ENCODE results near the gene IDH3B. TPM values are rescaled to one million over a fixed set of nuclear protein-coding genes. Genes with fewer than 3 reads are reported as not detected.

Gene IDH3B
- polyA plus RNA-seq, 2 donors, result 58.8 to 89.2 TPM

- 85 to 86% methylated on average over 13 of the region's 13 CpGs for WGBS, 2 donors
- H3K36me3 ChIP-seq (ENCODE audit: control insufficient read depth in 2 of 2, insufficient read depth in 2 of 2, low read length in 1 of 2), result no peaks in the 10 kb centered on the region
- no peaks in the 10 kb centered on the region for H3K9me3 ChIP-seq (ENCODE audit: control insufficient read depth in 2 of 2, insufficient read depth in 1 of 2, low read depth in 1 of 2, low read length in 1 of 2)
- H3K4me3 ChIP-seq (ENCODE audit: low read depth in 1 of 2, low read length in 2 of 2), result no peak overlapping the region
- peaks cover 0 to 4% of the 10 kb centered on the region in 2 donors for H3K27me3 ChIP-seq (ENCODE audit: control insufficient read depth in 1 of 2, insufficient read depth in 2 of 2, low read length in 2 of 2)
- H3K4me1 ChIP-seq (ENCODE audit: control insufficient read depth in 2 of 2, insufficient read depth in 2 of 2, low read length in 1 of 2), result peaks cover 6% of the 10 kb centered on the region in 2 donors
- no peak overlapping the region for H3K27ac ChIP-seq (ENCODE audit: low read depth in 2 of 2, low read length in 1 of 2)
These were observed 31.4 kb upstream of the IDH3B start for GRCh38 chr20:2695206-2695983.

- Histone ChIP-seq H3K27ac (ENCODE audit: low read depth in 2 of 2, low read length in 1 of 2) (no peak overlapping the region), H3K27me3 (ENCODE audit: control insufficient read depth in 1 of 2, insufficient read depth in 2 of 2, low read length in 2 of 2) (peaks cover 0 to 4% of the 10 kb centered on the region in 2 donors)
These were observed 30.5 kb upstream of the IDH3B start for GRCh38 chr20:2694519-2694918.

GRCh38 chr20:2694008-2694471 is 30.0 kb upstream of the IDH3B start:
- 29 to 41% methylated on average over 23 of the region's 23 CpGs for WGBS, 2 donors

More at GRCh38 chr20:2694519-2694918, 30.5 kb upstream of the IDH3B start:
- WGBS, 2 donors, result 74 to 78% methylated on average over 13 of the region's 13 CpGs
- Histone ChIP-seq H3K9me3 (ENCODE audit: control insufficient read depth in 2 of 2, insufficient read depth in 1 of 2, low read depth in 1 of 2, low read length in 1 of 2) (no peaks in the 10 kb centered on the region), H3K4me3 (ENCODE audit: low read depth in 1 of 2, low read length in 2 of 2) (no peak overlapping the region), H3K4me1 (ENCODE audit: control insufficient read depth in 2 of 2, insufficient read depth in 2 of 2, low read length in 1 of 2) (peaks cover 6% of the 10 kb centered on the region in 2 donors), H3K36me3 (ENCODE audit: control insufficient read depth in 2 of 2, insufficient read depth in 2 of 2, low read length in 1 of 2) (no peaks in the 10 kb centered on the region)

GRCh38 chr20:2693286-2694007 is 29.4 kb upstream of the IDH3B start:
- Histone ChIP-seq H3K9me3 (ENCODE audit: control insufficient read depth in 2 of 2, insufficient read depth in 1 of 2, low read depth in 1 of 2, low read length in 1 of 2) (no peaks in the 10 kb centered on the region), H3K4me3 (ENCODE audit: low read depth in 1 of 2, low read length in 2 of 2) (peak overlapping the region; percentile 40 to 54)
- 3 to 4% methylated on average over 60 to 89 of the region's 89 CpGs for WGBS, 2 donors

More at GRCh38 chr20:2694008-2694471, 30.0 kb upstream of the IDH3B start:
- Histone ChIP-seq H3K27me3 (ENCODE audit: control insufficient read depth in 1 of 2, insufficient read depth in 2 of 2, low read length in 2 of 2) (peaks cover 0 to 4% of the 10 kb centered on the region in 2 donors), H3K36me3 (ENCODE audit: control insufficient read depth in 2 of 2, insufficient read depth in 2 of 2, low read length in 1 of 2) (no peaks in the 10 kb centered on the region), H3K4me3 (ENCODE audit: low read depth in 1 of 2, low read length in 2 of 2) (no peak overlapping the region), H3K27ac (ENCODE audit: low read depth in 2 of 2, low read length in 1 of 2) (no peak overlapping the region), H3K4me1 (ENCODE audit: control insufficient read depth in 2 of 2, insufficient read depth in 2 of 2, low read length in 1 of 2) (peaks cover 6% of the 10 kb centered on the region in 2 donors), H3K9me3 (ENCODE audit: control insufficient read depth in 2 of 2, insufficient read depth in 1 of 2, low read depth in 1 of 2, low read length in 1 of 2) (no peaks in the 10 kb centered on the region)

GRCh38 chr20:2692886-2693285 is 28.9 kb upstream of the IDH3B start:
- 0 to 1% methylated on average over 27 to 64 of the region's 64 CpGs for WGBS, 2 donors
- Histone ChIP-seq H3K36me3 (ENCODE audit: control insufficient read depth in 2 of 2, insufficient read depth in 2 of 2, low read length in 1 of 2) (no peaks in the 10 kb centered on the region), H3K27ac (ENCODE audit: low read depth in 2 of 2, low read length in 1 of 2) (peak overlapping the region; percentile 6 to 42), H3K27me3 (ENCODE audit: control insufficient read depth in 1 of 2, insufficient read depth in 2 of 2, low read length in 2 of 2) (peaks cover 0 to 4% of the 10 kb centered on the region in 2 donors), H3K4me1 (ENCODE audit: control insufficient read depth in 2 of 2, insufficient read depth in 2 of 2, low read length in 1 of 2) (peaks cover 6% of the 10 kb centered on the region in 2 donors), H3K4me3 (ENCODE audit: low read depth in 1 of 2, low read length in 2 of 2) (peak overlapping the region; percentile 34 to 54), H3K9me3 (ENCODE audit: control insufficient read depth in 2 of 2, insufficient read depth in 1 of 2, low read depth in 1 of 2, low read length in 1 of 2) (no peaks in the 10 kb centered on the region)

More at GRCh38 chr20:2693286-2694007, 29.4 kb upstream of the IDH3B start:
- H3K36me3 ChIP-seq (ENCODE audit: control insufficient read depth in 2 of 2, insufficient read depth in 2 of 2, low read length in 1 of 2), result no peaks in the 10 kb centered on the region
- H3K27ac ChIP-seq (ENCODE audit: low read depth in 2 of 2, low read length in 1 of 2), result peak overlapping the region in 1 of 2 donors; percentile 5
- peaks cover 0 to 4% of the 10 kb centered on the region in 2 donors for H3K27me3 ChIP-seq (ENCODE audit: control insufficient read depth in 1 of 2, insufficient read depth in 2 of 2, low read length in 2 of 2)
- H3K4me1 ChIP-seq (ENCODE audit: control insufficient read depth in 2 of 2, insufficient read depth in 2 of 2, low read length in 1 of 2), result peaks cover 6% of the 10 kb centered on the region in 2 donors

DNA sequence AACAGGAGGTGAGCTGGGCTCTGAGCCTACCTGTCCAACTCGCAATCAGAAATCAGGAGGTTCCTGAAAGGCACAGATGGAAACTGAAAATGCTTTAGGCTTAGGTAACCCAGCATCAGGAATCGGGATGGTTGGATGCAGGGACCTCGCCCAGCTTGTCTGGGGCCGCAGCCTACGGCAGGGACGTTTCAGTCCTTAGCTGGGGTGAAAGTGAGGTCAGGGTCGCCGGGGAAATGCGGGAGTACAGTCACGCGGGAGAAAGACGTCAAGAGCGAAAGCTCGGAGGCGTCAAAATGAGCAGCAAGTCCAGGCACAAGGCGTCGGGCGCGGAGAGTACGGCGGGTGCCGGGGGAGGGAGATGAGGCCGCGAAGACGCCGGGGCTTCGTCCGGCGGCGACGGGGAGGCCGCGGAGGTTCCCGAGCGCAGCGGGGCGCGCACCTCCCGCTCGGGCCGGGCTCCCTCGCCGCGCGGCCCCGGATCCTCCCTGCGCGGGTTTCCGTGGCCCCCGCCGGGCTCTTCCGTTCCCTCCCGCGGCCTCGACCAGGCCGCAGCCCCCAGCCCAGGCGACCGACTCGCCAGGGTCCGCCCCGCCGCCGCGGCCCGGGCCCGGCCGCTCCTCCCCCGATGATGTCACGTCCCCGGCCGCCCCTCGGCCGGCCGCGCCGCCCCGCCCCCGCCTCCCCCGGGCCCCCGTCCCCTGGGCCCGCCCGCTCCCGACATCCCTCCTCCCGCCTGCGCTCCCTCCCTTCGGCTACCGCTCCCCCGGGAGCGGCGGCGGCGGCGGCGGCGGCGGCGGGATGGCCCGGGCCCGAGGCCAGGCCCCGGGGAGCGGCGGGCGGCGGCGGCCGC is 28.2 kb upstream of the IDH3B start, which contains the start of gene EBF4:
Gene EBF4 (plus strand): TSS at position 745 of the 850 bp plus-strand sequence. CDS start 866 bp downstream, outside the sequence.
- WGBS, 2 donors, result 2 to 3% methylated on average over 53 to 106 of the region's 106 CpGs
- H3K27ac ChIP-seq (ENCODE audit: low read depth in 2 of 2, low read length in 1 of 2), result peak within 1 kb of the TSS; percentile 42 to 50
- peak within 1 kb of the TSS; percentile 41 to 54 for H3K4me3 ChIP-seq (ENCODE audit: low read depth in 1 of 2, low read length in 2 of 2)
- no peaks in the 10 kb centered on the region for H3K9me3 ChIP-seq (ENCODE audit: control insufficient read depth in 2 of 2, insufficient read depth in 1 of 2, low read depth in 1 of 2, low read length in 1 of 2)
- H3K36me3 ChIP-seq (ENCODE audit: control insufficient read depth in 2 of 2, insufficient read depth in 2 of 2, low read length in 1 of 2), result no peaks in the 10 kb centered on the region
- peaks cover 6% of the 10 kb centered on the region in 2 donors for H3K4me1 ChIP-seq (ENCODE audit: control insufficient read depth in 2 of 2, insufficient read depth in 2 of 2, low read length in 1 of 2)
- H3K27me3 ChIP-seq (ENCODE audit: control insufficient read depth in 1 of 2, insufficient read depth in 2 of 2, low read length in 2 of 2), result peaks cover 0 to 4% of the 10 kb centered on the region in 2 donors

DNA sequence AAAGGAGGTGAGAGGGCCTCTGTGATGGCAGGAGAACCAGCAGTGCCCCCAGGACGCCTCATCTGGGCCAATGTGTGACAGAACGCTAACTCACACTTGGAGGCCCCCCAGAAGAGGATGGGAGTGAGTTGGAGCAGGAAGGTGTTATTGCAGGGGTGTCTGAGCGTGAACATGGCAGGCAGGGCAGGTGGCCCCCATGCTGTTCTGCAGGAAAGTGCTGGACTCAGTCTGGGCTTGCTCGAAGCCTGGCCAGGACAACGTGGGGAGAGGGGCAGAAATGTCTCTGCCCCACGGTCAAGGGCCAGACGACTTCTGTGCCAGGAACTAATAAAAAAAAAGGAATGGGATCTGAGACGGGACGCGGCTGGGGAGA is 27.6 kb upstream of the IDH3B start:
- Histone ChIP-seq H3K36me3 (ENCODE audit: control insufficient read depth in 2 of 2, insufficient read depth in 2 of 2, low read length in 1 of 2) (no peaks in the 10 kb centered on the region), H3K9me3 (ENCODE audit: control insufficient read depth in 2 of 2, insufficient read depth in 1 of 2, low read depth in 1 of 2, low read length in 1 of 2) (no peaks in the 10 kb centered on the region), H3K4me3 (ENCODE audit: low read depth in 1 of 2, low read length in 2 of 2) (peak overlapping the region in 1 of 2 donors; percentile 54), H3K27me3 (ENCODE audit: control insufficient read depth in 1 of 2, insufficient read depth in 2 of 2, low read length in 2 of 2) (peaks cover 0 to 4% of the 10 kb centered on the region in 2 donors), H3K4me1 (ENCODE audit: control insufficient read depth in 2 of 2, insufficient read depth in 2 of 2, low read length in 1 of 2) (peaks cover 6% of the 10 kb centered on the region in 2 donors), H3K27ac (ENCODE audit: low read depth in 2 of 2, low read length in 1 of 2) (peak overlapping the region; percentile 42 to 50)
- WGBS, 2 donors, result 60 to 62% methylated on average over 10 of the region's 10 CpGs

GRCh38 chr20:2691127-2691526 is 27.1 kb upstream of the IDH3B start:
- Histone ChIP-seq H3K9me3 (ENCODE audit: control insufficient read depth in 2 of 2, insufficient read depth in 1 of 2, low read depth in 1 of 2, low read length in 1 of 2) (no peaks in the 10 kb centered on the region), H3K4me1 (ENCODE audit: control insufficient read depth in 2 of 2, insufficient read depth in 2 of 2, low read length in 1 of 2) (peaks cover 6% of the 10 kb centered on the region in 2 donors), H3K27me3 (ENCODE audit: control insufficient read depth in 1 of 2, insufficient read depth in 2 of 2, low read length in 2 of 2) (peaks cover 0 to 4% of the 10 kb centered on the region in 2 donors), H3K4me3 (ENCODE audit: low read depth in 1 of 2, low read length in 2 of 2) (no peak overlapping the region), H3K36me3 (ENCODE audit: control insufficient read depth in 2 of 2, insufficient read depth in 2 of 2, low read length in 1 of 2) (no peaks in the 10 kb centered on the region), H3K27ac (ENCODE audit: low read depth in 2 of 2, low read length in 1 of 2) (no peak overlapping the region)
- 80 to 81% methylated on average over 8 of the region's 8 CpGs for WGBS, 2 donors

- Histone ChIP-seq H3K36me3 (ENCODE audit: control insufficient read depth in 2 of 2, insufficient read depth in 2 of 2, low read length in 1 of 2) (no peaks in the 10 kb centered on the region), H3K4me3 (ENCODE audit: low read depth in 1 of 2, low read length in 2 of 2) (no peak overlapping the region), H3K4me1 (ENCODE audit: control insufficient read depth in 2 of 2, insufficient read depth in 2 of 2, low read length in 1 of 2) (peaks cover 6% of the 10 kb centered on the region in 2 donors), H3K27me3 (ENCODE audit: control insufficient read depth in 1 of 2, insufficient read depth in 2 of 2, low read length in 2 of 2) (peaks cover 0 to 4% of the 10 kb centered on the region in 2 donors), H3K9me3 (ENCODE audit: control insufficient read depth in 2 of 2, insufficient read depth in 1 of 2, low read depth in 1 of 2, low read length in 1 of 2) (no peaks in the 10 kb centered on the region), H3K27ac (ENCODE audit: low read depth in 2 of 2, low read length in 1 of 2) (no peak overlapping the region)
- WGBS, 2 donors, result 69 to 72% methylated on average over 6 of the region's 6 CpGs
These were observed 26.7 kb upstream of the IDH3B start for GRCh38 chr20:2690718-2691117.
